Stimulated activated CD4-positive, alpha-beta T cell treated with anti-CD3 and anti-CD28 coated beads, Interleukin-12 subunit alpha, Interleukin-12 subunit beta, amount 100 ng/mL, for 4 hours (primary cell): ENCODE results near the gene MPHOSPH10.
A peak's percentile ranks its signal among the peaks of the same experiment; 100 is the strongest.
"Not testable (repeated sequence)": the region's sequence is repeated elsewhere in the genome, so short reads cannot be mapped to it uniquely, and the experiment has no call there.

Source experiments
- DNase-seq: peaks from one replicate; pipeline ENCODE4 v3.0.0-alpha.2; 2020

Gene MPHOSPH10

GRCh38 chr2:71125506-71126294, 4.7 kb upstream of the MPHOSPH10 start:
- DNase-seq, result no peak

GRCh38 chr2:71126957-71127356, 3.5 kb upstream of the MPHOSPH10 start:
- no peak for DNase-seq

- no peak for DNase-seq
Observed at GRCh38 chr2:71129114-71129901, 1.1 kb upstream of the MPHOSPH10 start.

DNA sequence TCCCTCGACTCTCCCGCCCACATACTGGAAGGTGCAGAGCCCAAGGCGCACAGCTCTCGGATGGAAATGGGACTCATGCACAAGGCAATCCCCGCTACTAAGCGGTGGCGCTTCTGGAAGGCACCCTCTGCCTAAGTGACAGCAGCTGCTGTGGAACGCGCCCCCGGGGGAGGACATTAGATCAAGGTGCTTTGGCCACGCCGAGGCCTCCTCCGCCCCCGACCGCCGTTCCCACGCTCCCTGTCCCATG, 607 bp upstream of the MPHOSPH10 start:
- DNase-seq, result no peak

DNA sequence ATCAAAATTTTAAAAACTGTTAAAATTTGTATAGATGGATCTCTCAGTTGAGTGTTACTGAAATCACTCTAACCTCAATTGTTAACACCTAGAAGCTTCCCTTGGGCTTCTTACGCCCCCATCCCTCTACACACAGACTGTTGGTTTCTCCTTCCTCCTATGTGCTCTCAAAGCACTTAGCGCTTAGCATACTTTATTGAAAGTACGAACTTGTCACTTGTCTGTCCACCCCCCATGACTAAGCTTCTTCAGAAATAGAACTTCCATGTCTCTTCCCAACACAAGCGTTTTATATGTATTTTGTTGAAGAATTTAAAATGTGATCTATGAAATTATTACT, 441 bp downstream of the MPHOSPH10 start:
- no peak for DNase-seq

GRCh38 chr2:71131387-71132166, 1.1 kb downstream of the MPHOSPH10 start:
- DNase-seq, result not testable (repeated sequence)

- no peak for DNase-seq
Observed at GRCh38 chr2:71133603-71134002, 3.2 kb downstream of the MPHOSPH10 start.

GRCh38 chr2:71136174-71136573, 5.7 kb downstream of the MPHOSPH10 start:
- no peak for DNase-seq

- DNase-seq, result no peak
Observed at GRCh38 chr2:71143782-71144181, 13.3 kb downstream of the MPHOSPH10 start.

DNA sequence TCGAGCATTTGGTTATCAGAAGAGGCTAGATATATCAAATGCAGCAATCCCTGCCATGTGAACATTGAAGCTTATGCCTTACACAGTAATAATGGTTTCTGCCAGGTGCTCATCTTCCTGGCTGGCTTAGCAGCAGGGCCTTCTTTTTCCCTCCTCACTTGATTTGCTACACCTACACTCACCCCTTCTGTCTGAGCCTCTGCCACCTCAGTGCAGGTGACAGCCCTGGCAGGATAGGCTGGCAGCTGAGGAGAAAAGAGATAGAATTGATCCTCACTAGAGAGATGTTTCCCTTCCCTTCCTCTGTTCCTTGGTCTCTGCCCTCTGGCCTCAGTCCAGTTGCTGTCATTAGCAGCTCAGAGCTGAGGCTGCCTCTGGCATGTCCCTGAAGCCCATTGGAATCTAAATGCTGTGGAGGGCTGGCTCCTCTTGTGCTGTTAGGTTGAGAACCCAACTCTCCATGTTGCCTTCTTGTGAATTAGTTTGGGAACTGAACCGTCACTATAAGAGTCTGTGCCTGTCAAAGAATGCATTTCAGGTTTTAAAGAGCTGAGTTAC, 18.2 kb downstream of the MPHOSPH10 start:
- DNase-seq, result no peak

- DNase-seq, result no peak
Observed at GRCh38 chr2:71150082-71150816, 19.8 kb downstream of the MPHOSPH10 start.

- no peak for DNase-seq
Observed at GRCh38 chr2:71151620-71152019, 21.2 kb downstream of the MPHOSPH10 start.

DNA sequence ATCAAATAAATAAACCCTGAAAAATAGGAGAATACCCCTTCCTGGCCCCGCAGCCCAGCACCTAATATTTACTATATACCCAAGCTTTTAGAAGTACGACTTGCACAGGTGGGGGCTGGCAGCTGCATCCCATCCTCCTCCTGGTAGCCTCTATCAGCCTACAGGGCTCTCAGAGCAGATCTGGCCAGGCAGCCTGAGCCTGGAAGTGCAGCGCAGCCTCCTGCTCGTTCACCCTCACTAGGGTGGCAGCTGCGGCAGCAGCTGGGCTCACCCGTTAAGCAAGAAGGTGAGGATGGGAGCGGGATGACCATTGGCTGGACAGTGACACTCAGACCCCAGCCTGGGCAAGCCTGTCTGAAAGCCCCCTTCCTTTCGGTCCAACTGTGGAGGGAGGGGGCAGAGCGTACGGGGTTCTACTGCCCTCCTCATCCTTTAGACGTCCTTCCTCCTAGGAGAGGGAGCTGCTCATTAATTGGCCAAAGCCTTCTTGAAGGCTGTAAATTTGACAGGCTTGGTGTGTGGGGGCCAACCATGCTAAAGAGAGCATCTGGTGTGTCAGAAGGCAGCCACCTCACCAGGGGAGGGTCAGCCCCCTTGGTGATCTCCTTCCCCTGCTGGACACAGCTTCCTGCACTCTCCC, 23.3 kb downstream of the MPHOSPH10 start:
- no peak for DNase-seq

- DNase-seq, result no peak
Observed at GRCh38 chr2:71154279-71154678, 23.8 kb downstream of the MPHOSPH10 start.

- DNase-seq, result peak; percentile 5
Observed at GRCh38 chr2:71154798-71155197, 24.4 kb downstream of the MPHOSPH10 start.

DNA sequence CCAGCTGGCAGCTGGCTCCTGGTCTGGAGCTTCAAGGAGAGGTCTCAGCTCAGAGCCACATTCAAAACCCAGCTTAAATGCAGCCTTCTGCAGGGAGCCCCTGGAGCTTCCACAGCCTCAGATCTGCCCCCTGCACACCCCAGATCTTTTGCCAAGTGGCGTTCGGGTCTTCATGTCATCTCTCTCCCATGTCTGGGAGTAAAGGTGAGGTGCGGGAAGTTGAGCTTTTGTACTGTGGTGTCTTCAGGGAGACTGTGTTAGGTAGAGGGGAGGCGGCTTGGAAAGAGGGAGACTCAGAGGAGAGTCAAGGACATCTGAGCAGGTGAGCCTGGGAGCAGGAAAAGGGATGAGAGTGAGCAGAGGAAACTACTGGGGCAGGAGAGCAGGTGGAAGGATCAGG, 25.4 kb downstream of the MPHOSPH10 start:
- no peak for DNase-seq

DNA sequence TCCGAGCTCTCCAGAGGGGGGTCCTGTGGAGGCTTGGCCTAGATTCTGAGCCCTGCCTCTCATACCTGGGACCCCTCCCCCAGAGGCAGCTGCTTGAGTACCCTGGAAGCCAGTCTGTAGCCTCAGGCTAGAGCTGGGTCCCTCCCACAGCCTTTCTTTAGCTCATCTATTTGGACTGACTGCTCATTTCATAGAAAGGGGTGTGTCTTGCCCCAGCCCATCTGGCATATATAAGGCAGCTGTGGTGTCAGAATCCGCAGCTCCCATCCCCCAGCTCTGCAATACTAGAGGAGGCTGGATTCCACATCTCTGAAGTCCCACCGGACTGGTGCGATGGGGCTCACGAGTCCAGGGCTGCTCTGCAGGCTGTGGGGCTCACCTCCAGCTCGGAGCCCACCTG, 26.1 kb downstream of the MPHOSPH10 start:
- DNase-seq, result no peak

DNA sequence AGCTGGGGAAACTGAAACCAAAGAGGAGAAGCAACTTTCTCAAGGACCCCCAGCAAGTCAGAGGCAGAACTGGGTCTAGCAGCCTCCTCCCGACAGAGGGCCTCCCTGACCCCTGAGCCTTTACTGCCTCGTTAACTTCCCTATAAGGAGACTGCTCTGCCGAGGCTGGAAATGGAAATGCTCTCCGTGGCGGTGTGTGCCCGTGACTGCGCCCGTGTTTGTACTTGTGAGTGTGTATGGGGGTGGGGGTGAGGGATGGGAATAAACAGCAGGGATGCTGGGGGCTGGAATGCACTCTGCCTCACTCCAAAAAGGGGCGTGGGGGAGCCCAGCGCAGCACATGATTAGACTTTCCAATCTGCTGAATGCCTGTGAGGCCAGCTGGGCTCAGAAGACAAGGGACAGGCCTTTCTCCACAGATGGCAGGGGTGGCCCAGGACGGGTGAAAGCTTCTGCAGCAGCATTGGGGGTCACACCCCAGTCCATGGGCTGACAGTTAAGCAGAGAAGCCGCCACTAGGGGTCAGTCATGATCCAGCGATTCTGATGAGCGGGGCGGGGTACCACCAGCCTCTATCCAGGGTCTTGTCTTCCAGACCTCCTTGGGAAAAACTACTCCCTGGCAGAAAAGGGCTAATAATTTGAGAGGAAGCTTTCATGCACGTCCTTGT, 26.8 kb downstream of the MPHOSPH10 start:
- DNase-seq, result peak; percentile 60

GRCh38 chr2:71166812-71167211, 36.4 kb downstream of the MPHOSPH10 start:
- DNase-seq, result no peak

GRCh38 chr2:71173096-71173495, 42.7 kb downstream of the MPHOSPH10 start:
- no peak for DNase-seq

- DNase-seq, result no peak
Observed at GRCh38 chr2:71174207-71174606, 43.8 kb downstream of the MPHOSPH10 start.

- not testable (repeated sequence) for DNase-seq
Observed at GRCh38 chr2:71178836-71179235, 48.4 kb downstream of the MPHOSPH10 start.
